ENCODE measurements around the gene CADPS2.
"Not testable (repeated sequence)": the region's sequence is repeated elsewhere in the genome, so short reads cannot be mapped to it uniquely, and the experiment has no call there.

Gene CADPS2

DNA sequence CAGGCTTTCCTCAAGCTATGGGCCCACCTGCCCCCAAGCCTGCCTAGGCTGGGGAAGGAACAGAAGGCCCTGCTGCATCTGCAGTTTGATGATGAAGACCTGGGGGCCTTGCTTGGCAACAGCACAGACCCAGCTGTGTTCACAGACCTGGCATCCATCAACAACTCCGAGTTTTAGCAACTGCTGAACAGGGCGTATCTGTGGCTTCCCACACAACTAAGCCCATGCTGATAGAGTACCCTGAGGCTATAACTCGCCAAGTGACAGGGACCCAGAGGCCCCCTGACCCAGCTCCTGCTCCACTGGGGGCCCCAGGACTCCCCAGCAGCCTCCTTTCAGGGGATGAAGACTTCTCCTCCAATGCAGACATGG, 36.3 kb downstream of the CADPS2 start:
- DNase-seq (ENCODE audit: low read depth), result no peak

DNA sequence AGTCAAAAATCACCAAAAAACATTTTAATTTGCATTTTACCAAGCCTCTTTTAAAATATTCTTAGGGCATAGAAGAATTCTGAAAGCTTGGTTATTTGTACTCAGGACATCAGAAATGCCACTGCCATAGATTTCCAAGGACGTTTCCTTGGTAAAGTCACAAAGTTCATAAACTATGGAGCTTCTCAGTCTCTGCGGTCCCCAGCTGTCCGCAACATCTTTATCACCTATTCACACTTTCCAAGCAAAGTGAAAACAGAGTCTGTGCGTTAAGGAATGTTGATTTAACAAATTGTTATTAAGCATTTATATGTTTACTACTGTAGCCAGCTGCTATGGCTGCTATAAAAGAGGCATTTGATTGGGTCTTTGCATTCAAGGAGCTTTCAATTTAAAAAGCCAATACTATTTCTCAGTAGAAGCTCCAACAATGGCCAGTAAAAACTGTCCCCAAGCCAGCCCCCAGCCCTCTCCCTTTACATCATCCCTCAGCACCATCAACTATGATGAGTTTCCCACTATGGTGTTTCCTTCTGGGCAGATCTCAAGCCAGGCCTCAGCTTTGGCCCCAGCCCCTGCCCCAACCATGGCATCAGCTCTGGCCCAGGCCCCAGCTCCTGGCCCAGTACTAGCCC, 36.8 kb downstream of the CADPS2 start:
- DNase-seq (ENCODE audit: low read depth), result no peak

DNA sequence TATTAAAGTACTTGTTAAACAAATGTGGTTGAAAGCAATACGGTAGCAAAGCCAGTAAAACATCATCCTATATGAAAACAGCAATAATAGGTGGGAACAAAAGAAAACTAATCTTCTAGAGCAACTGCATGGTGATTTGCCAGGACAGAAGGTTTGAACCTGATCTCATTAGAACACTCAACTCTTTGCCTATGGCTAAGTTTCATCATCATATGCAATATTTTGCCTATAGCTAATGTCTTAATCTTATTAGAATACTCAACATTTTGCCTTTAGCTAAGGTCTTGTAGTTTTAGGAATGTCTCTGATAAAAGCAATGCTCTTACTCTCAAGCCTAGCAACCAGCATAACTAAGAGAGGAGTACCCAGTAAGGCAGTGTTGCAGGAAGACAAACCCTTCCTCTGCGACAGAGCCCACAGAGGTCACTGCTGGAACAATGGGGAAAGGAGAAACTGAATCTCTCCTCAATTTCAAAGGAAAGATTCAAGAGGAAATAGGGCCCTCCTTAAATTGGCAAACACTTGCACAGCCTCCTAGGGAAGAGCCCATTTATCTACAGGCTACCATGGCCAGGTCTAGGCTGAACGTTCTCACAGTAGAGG, 38.3 kb downstream of the CADPS2 start:
- DNase-seq (ENCODE audit: low read depth), result no peak

GRCh38 chr7:122846591-122846990, 39.7 kb downstream of the CADPS2 start:
- DNase-seq (ENCODE audit: low read depth), result no peak

- no peak for DNase-seq (ENCODE audit: low read depth)
These were observed 41.0 kb downstream of the CADPS2 start for GRCh38 chr7:122845286-122845685.

DNA sequence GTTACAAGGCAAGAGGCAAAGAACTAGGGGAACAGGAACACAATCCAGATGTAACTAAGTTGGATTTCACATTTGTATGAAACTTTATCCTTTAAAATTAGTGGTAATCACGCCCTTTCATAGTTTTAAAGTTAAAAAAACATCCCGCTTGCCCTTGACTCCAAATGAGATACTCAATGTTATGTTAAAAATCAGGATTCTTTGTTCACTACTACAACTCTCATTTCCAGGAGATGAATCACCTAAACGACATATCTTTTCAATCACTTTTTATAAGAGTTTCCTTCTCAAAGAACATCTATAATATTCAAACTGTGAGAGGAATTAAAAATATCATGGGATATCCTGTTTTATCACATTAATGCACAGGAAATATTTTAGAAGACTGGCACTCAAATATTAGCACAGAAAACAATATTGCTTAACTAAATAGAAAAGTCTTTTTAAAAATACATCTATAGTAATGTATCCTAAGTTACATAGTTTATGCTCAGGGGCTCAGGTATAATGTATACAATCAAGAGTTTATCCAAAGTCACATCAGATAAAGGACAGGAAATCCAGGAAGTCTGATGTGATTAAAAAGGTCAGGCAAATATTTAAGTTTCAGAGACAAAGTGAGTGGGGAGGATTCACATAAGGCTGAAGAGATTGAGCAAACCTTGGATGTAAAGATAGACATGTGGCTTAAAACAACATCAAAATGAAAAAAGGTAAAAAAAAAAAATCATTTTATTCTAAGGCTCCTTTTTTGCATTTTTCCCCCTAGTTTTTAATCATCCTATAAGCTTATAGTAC, 41.9 kb downstream of the CADPS2 start:
- DNase-seq (ENCODE audit: low read depth), result no peak

GRCh38 chr7:122842971-122843370, 43.3 kb downstream of the CADPS2 start:
- no peak for DNase-seq (ENCODE audit: low read depth)

- DNase-seq (ENCODE audit: low read depth), result not testable (repeated sequence)
These were observed 50.0 kb downstream of the CADPS2 start for GRCh38 chr7:122836286-122836685.

DNA sequence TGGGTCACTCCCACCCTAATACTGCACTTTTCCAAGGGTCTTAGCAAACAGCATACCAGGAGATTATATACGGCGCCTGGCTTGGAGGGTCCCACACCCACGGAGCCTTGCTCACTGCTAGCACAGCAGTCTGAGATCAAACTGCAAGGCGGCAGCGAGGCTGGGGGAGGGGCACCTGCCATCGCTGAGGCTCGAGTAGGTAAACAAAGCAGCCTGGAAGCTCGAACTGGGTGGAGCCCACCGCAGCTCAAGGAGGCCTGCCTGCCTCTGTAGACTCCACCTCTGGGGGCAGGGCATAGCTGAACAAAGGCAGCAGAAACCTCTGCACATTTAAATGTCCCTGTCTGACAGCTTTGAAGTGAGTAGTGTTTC, 51.7 kb downstream of the CADPS2 start:
- DNase-seq (ENCODE audit: low read depth), result not testable (repeated sequence)

DNA sequence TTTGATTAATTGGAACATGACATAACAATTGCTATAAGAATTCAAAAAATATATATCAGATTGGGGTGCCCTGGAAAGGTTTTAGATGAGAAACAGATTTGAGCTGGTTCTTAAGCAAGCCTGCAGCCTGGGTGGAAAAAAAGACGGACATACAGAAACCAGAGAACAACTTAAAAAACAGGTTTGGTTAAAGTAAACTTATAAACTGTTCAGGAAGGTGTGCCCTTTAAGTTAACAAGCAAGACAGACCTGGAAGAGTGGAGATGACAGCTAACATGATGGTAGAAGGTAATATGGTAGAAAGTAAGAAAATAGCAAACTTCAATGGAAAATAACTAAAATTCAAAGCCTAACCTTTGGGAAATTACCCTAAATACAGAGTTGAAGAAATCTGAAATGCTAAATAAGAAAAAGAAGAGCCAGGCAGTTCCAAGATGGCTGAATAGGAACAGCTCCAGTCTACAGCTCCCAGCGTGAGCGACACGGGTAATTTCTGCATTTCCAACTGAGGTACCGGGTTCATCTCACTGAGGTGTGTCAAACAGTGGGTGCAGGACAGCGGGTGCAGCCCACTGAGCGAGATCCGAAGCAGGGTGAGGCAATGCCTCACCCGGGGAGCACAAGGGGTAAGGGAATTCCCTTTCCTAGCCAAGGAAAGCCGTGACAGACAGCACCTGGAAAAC, 52.2 kb downstream of the CADPS2 start:
- no peak for DNase-seq (ENCODE audit: low read depth)

DNA sequence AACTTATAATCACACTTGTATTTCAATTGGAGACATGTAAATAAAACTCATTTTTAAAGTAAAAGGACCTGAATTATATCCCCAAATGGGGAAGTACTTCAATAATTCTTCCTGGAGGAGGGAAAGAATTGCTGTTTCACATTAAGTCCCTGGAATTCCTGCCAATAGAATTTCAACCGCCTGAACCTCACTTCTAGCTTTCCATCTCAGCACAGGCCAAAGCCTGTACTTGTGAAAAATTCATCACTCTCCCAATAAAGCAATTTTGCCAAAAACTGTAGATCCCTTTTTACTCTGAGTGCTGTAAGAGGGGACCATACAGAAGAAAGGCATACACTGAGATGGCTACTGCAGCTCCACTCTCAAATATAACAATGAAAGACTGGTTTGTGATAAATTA, 54.8 kb downstream of the CADPS2 start:
- DNase-seq (ENCODE audit: low read depth), result no peak

DNA sequence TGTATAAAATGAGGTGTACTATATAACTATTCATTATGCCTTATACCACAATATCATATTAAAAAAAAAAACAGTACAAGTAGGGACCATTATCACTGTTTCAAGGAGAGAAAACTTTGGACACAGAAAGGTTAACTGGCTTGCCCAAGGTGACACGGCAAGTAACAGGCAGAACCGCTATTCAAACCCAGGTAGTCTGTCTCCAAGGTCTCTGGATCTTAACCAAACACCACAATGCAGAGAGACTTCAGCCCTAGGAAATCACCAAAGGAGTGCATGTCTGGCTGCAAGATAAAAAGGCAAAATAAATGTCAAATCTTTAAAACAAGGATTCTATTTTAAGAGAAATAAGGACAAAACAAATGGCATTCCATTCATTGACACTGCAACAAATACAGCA, 56.3 kb downstream of the CADPS2 start:
- DNase-seq (ENCODE audit: low read depth), result no peak

GRCh38 chr7:122827763-122828162, 58.5 kb downstream of the CADPS2 start:
- no peak for DNase-seq (ENCODE audit: low read depth)

- no peak for DNase-seq (ENCODE audit: low read depth)
These were observed 72.4 kb downstream of the CADPS2 start for GRCh38 chr7:122813845-122814244.

DNA sequence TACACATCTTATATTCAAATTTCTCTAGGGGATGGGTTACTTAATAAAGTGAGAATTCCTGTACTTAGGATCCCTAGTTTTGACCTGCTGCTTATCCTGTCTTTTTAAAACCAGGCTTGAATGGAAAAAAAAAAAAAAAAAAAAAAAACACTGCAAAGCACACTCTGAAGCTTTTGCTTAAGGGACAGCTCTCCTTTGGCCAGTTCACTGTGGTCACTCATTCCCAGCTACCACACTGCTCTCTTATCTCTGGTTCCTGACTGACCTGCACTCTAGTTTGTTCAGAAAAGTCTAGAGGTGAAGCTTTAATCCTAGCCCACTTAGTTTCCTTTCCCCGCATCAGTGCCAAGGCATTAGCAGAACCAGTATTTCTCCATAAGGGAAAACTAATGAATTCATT, 82.4 kb downstream of the CADPS2 start:
- DNase-seq (ENCODE audit: low read depth), result no peak

GRCh38 chr7:122803323-122803722, 82.9 kb downstream of the CADPS2 start:
- DNase-seq (ENCODE audit: low read depth), result no peak

DNA sequence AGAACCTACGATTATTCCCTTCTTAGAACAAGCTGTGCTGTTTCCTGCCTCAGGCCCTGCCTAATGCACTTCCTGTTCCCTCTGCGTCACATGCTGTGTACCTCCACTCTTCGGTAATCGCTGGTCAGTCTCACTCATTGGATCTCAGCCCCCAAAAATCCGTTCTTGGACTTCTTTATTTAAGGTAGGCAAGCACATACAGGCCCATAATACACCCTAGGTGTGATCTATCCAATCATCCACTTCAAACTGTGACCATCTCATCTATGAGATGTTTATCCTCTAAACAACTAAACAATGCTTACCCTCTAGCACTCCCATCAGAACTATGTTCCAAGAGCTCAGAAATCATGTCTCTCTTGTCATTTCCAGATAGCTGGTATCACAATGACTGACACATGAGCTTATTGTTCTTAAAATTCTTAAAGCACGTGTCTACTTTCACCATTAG, 83.9 kb downstream of the CADPS2 start:
- DNase-seq (ENCODE audit: low read depth), result no peak

DNA sequence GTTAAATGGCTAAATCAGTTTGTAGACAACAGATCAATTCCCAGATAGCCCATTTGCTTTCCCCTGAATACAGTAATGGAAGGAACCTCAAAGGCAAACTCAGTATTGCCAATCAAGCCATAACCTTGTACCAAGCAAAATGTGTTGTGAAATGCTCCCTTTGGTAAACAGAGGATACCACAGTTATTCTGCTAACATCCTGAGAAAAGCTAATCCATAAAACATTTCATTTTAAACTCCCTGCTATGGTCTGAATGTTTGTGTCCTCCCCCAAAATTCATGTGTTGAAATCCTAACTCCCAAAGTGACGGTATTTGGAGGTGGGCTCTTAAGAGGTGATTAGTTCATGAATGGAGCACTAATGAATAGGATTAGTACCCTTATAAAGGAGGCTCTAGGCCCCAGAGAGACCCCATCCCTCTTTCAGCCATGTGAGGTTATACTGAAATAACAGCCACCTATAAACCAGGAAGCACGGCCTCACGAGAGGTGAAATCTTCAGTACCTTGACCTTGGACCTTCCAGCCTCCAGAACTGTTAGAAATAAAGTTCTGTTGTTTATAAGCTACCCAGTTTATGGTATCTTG, 94.2 kb downstream of the CADPS2 start:
- no peak for DNase-seq (ENCODE audit: low read depth)

DNA sequence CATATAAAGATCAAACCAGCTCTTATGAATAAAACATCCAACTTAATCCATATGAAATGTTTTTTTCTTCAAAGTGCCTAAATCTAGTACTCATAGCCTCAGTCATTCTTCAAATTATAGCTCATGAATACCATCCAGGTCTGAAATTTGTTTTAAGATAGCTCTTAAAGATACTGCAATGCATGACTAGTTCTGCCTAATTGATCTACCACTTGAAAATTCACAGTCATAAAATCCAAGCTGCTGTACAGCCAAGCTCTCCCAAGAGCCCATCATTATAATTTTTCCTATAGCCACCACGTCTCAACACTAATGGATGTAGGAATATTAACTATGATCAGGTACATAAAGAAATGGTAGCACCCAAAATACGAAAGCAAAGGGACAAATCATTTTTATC, 95.7 kb downstream of the CADPS2 start:
- DNase-seq (ENCODE audit: low read depth), result no peak

DNA sequence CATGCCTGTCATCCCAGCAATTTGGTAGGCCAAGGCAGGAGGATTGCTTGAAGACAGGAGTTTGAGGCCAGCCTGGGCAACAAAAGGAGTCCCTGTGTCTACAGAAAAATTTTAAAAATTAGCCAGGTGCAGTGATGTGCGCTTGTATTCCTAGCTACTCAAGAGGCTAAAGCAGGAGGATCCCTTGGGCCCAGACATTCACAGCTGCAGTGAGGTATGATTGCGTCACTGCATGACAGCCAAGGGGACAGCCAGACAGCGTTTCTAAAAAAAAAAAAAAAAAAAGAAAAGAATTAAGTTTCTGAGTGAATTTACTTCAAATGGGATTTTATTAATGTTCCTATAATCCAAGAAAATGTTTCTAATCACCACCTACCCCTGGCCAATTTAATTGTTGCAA, 96.1 kb downstream of the CADPS2 start:
- no peak for DNase-seq (ENCODE audit: low read depth)

DNA sequence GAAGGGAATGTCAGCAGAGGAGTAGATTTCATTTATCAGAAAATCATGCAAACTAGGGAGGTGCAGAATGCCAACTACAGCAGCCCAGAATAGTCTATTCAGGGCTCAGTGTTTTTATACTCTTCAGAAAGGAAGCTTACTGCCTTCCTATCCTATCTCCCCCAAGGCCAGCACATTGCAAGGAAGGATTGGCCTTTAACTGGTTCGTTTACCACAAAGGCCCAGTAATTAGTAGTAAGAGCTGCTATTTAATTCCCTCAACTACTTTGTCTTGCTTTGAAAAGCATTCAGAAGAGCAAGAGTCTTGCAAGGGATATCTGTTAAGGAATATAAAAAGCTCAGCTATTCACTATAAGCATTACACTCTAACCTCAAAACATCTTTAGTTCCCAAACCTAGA, 97.1 kb downstream of the CADPS2 start:
- DNase-seq (ENCODE audit: low read depth), result no peak

DNA sequence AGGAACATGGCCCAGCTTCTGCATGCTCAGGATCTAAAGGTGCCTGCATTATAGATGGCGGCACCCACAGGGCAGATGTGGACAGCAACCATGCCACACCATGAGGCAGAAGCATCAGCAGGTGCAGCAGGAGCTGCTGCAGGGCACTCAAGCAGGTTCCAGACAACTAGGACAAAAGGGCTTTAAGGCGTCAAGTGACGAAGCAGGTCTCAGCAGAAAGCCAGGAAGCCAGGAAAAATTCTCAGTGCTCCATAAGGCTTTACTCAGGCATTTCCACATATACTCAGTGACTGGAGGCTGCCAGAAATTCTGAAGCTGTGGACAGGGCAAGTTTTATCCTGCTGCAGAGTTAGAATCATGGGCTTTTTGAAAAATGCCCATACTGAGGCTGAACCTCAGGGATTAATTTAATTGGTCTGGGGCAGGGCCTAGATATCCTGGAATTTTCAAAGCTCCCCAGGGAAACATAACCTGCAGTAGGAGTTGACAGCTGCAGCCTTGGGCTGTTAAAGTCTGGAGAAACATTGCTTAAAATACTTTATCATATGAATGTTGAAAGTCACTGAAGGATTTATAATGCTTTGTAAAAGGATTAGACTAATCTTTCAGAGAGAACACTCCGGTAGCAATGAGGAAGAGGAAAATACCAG, 115.4 kb downstream of the CADPS2 start:
- peak; percentile 22 for DNase-seq (ENCODE audit: low read depth)

All from GM04504 (cell line).